A204.1 (cell line): ENCODE measurements around the gene PSMB4.
"Not testable (repeated sequence)": the region's sequence is repeated elsewhere in the genome, so short reads cannot be mapped to it uniquely, and the experiment has no call there.

Experiments used
- FAIRE-seq: peaks from 2 replicates; lab custom pipeline; 2012; peaks lifted over from hg19 to GRCh38; lab: Jason Lieb, UNC

The PSMB4 gene

GRCh38 chr1:151390221-151391078 is 8.9 kb upstream of the PSMB4 start:
- not testable (repeated sequence) for FAIRE-seq

GRCh38 chr1:151391079-151391563 is 8.3 kb upstream of the PSMB4 start:
- FAIRE-seq, result no peak

DNA sequence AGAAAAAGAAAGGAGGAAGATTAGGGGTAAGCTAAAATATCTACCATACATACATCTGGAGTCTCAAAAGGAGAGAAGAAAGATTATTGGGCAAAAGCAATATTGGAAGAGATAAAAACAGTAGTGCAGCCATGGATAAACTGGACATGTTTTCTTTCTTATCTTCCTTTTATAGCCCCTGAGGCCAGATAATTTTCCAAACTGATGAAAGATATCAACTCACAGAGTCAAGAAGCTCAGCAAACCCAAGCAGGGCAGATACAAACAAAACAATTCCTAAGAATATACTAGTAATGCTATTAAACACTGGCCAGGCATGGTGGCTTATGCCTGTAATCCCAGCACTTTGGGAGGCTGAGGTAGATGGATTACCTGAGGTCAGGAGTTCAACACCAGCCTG is 5.8 kb upstream of the PSMB4 start:
- no peak for FAIRE-seq

DNA sequence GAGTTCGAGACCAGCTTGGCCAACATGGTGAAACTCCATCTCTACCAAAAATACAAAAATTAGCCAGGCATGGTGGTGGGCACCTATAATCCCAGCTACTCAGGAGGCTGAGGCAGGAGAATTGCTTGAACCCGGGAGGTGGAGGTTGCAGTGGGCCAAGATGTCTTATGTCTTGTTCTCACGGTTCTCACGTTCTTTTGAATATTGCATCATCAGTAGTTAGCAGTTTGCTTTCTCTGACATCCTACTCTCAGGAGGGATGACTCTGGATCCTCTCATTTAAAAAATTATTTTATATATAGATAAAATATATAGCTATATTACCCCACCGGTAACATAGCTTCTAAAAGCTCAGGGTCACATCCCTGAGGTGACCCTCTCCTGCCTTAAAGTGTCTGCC is 3.1 kb upstream of the PSMB4 start:
- FAIRE-seq, result not testable (repeated sequence)

- FAIRE-seq, result no peak
Observed at GRCh38 chr1:151401125-151401788, 1.9 kb downstream of the PSMB4 start.

DNA sequence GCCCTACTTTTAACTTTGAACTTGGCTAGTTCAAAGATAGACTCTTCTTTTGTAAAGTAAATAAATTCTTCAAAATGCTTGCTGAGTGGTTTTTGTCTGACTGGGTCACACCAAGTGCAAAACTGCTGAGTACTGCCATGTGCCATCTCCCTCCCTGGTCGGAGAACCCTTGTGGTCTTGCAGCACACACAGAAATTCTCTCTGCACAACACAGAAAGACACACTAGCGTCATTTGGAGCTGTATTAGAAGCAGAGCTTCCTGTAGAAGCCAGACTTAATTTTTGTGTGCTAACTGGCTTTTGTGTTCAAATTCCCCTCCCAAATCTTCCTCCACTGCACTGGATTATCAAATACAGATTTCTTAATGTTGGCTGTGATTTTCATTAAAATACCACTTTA is 2.5 kb downstream of the PSMB4 start:
- no peak for FAIRE-seq

DNA sequence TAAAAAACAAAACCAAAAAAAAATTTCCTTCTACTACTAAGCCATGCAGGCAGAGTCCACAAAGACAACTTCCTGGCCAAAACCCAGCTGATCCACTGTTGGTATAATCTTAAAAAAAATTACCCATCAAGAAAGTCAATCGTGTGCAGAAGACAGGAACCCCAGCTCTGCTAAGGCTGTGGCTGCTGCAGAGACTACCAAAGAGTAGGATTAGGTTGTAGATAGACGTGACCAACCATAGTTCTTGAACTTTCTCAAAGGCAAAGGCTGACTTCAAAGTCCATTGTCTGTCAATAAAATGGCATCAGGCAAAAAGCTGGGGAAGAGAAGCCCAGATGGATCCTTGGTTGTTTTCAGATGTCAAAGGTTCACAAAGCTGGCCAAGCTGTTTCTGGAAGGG is 3.4 kb downstream of the PSMB4 start:
- FAIRE-seq, result no peak

GRCh38 chr1:151403612-151404011 is 4.2 kb downstream of the PSMB4 start:
- FAIRE-seq, result no peak

DNA sequence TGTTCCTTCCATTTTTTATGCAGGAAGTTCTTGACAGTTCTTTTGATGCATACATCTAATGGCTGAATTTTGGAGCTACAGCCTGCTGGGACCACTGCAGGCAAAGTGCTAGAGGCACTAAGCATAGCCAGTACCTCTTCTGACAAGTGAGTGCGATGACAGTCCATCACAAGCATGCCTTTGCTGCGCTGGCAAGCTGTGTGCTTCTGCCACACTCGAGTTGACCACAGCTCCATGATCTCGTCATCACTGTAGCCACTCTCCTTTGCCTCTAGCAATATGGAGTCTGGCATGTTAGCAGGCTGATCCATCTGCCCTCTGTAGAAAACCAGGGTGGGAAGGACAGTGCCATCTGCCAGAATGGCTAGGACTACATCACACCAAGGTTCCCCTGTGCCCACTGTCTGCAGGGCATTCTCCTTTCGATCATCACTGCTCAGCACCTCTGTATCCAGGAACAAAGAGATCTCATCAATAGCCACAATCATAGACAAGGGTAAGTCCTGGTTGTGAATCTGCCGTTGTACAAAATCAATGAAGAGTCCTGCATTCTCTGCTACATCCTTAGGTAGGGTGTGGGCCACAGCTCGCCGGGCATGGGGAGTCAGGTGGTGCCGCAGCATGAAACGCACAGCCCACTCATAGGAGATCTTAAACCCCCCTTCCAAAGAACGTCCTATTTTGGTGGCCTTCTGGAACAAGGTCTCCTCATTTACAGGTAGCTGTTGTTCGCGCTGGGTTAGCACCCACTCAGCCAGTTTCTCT is 6.0 kb downstream of the PSMB4 start:
- FAIRE-seq, result no peak

DNA sequence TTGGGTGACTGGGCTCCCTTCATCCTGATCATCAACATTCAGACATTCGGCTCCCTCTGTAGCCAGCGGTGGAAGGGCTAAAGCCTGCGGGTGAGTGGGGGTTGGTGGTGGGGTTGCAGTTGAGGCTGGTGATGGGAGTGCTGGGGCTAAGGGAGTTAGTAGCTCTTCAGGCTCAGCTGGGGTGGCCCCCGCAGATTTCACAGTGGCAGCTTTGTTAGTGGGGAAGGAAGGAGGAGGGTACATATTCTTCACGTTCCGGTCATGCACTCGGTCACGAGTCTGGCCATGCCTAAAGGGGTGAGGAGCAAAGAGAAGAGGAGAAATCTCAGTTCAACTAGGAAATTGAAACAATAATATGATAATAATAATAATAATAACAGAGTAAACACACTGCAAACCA is 6.8 kb downstream of the PSMB4 start:
- FAIRE-seq, result no peak

DNA sequence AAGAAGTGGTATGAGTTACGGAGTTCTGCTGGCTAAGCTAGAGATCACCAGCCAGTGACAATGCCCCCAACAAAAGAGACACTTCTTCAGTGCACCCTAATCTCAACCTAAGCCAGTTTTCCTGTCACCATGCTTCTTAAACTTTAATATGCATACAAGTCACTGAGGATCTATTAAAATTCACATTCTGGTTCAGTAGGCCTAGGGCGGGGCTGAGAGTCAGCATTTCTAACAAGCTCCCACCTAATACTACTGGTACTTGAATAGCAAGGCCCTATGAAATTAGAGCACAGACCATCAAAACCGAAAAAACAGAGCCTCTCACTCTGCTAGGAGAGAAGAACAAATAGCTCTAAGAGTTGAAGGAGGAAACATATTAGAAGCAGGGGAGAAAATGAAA is 7.9 kb downstream of the PSMB4 start:
- FAIRE-seq, result no peak

- FAIRE-seq, result no peak
Observed at GRCh38 chr1:151408891-151409290, 9.5 kb downstream of the PSMB4 start.

- FAIRE-seq, result no peak
Observed at GRCh38 chr1:151411884-151412283, 12.5 kb downstream of the PSMB4 start.

GRCh38 chr1:151416231-151416630 is 16.9 kb downstream of the PSMB4 start:
- no peak for FAIRE-seq

GRCh38 chr1:151418081-151418480 is 18.7 kb downstream of the PSMB4 start:
- FAIRE-seq, result no peak

DNA sequence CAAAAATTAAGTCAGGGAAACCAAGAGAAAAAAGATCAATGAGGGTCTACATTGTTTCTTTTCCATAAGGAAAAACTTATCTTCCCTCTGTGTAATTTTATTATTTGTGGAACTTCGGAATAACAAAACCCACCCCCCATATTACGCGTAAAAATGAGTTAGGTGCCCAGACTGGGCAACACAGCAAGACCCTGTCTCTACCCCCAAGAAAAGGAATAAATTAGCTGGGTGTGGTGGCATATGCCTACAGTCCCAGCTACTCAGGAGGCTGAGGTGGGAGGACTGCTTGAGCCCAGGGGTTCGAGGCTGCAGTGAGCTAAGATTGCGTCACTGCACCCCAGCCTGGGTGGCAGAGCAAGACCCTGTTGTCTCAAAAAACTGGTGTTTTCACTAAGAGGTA is 20.4 kb downstream of the PSMB4 start:
- FAIRE-seq, result no peak

GRCh38 chr1:151425103-151425502 is 25.7 kb downstream of the PSMB4 start:
- no peak for FAIRE-seq

DNA sequence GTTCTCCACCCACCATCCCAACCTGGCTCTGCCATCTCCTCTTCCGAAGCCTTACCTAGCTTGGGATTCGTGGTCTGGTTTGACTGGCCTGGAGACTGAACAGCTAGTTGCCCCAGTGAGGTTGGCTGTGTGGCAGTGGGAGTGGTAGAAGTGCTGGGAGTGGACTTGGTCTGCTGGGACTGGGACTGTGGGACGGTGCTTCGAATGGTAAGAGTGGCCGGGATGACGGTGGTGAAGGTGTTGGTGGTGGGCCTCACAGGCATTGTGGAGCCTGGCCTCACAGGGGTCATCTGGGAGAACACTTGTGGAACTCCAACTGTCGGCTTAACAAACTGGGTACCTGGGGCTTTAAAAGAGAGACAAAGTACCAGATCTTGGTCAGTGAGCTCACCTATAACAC is 28.7 kb downstream of the PSMB4 start:
- FAIRE-seq, result no peak

- FAIRE-seq, result not testable (repeated sequence)
Observed at GRCh38 chr1:151433827-151434226, 34.5 kb downstream of the PSMB4 start.

GRCh38 chr1:151435174-151435573 is 35.8 kb downstream of the PSMB4 start:
- no peak for FAIRE-seq

GRCh38 chr1:151436985-151437384 is 37.6 kb downstream of the PSMB4 start:
- no peak for FAIRE-seq

GRCh38 chr1:151437396-151437795 is 38.0 kb downstream of the PSMB4 start:
- not testable (repeated sequence) for FAIRE-seq
